ENCODE measurements around the gene CAPN14. TPM values are rescaled to one million over a fixed set of nuclear protein-coding genes. Genes with fewer than 3 reads are reported as not detected.

CAPN14 gene
- total RNA-seq, 6 donors from 2014 or later, result 0.11 to 1.0 (median 0.27) TPM

DNA sequence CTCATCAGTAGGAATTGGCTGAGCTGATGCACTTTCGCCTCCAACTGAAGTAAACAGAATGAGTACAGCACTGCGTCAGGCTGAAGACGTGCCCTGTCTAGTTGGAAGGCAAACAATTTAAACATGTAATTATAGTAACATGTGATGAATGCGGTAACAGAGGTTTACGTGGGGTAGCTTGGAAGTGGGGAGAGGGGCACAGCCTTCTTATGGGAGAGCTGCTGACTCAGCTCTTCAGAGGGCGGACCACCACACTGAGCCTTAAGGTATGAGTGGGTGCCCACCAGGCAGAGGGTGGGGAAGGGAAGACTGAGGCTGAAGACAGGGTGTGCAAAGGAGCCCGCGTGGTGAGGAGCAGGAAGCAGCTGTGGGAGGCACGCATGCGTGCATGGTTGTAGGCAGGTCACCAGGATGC, 10.4 kb upstream of the CAPN14 start:
- no peak for TF ChIP-seq POLR2AphosphoS5 (IDR thresholded peaks at IDR 0.05)
- no peak for TF ChIP-seq POLR2A (IDR thresholded peaks at IDR 0.05)
- no peak for TF ChIP-seq EP300 (IDR thresholded peaks at IDR 0.05)
- TF ChIP-seq, protein P1, sequence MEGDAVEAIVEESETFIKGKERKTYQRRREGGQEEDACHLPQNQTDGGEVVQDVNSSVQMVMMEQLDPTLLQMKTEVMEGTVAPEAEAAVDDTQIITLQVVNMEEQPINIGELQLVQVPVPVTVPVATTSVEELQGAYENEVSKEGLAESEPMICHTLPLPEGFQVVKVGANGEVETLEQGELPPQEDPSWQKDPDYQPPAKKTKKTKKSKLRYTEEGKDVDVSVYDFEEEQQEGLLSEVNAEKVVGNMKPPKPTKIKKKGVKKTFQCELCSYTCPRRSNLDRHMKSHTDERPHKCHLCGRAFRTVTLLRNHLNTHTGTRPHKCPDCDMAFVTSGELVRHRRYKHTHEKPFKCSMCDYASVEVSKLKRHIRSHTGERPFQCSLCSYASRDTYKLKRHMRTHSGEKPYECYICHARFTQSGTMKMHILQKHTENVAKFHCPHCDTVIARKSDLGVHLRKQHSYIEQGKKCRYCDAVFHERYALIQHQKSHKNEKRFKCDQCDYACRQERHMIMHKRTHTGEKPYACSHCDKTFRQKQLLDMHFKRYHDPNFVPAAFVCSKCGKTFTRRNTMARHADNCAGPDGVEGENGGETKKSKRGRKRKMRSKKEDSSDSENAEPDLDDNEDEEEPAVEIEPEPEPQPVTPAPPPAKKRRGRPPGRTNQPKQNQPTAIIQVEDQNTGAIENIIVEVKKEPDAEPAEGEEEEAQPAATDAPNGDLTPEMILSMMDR (IDR thresholded peaks at IDR 0.05), result no peak
- no peak for DNase-seq
- 72 to 81% methylated on average over 9 to 10 of the region's 10 CpGs for WGBS, 2 donors

DNA sequence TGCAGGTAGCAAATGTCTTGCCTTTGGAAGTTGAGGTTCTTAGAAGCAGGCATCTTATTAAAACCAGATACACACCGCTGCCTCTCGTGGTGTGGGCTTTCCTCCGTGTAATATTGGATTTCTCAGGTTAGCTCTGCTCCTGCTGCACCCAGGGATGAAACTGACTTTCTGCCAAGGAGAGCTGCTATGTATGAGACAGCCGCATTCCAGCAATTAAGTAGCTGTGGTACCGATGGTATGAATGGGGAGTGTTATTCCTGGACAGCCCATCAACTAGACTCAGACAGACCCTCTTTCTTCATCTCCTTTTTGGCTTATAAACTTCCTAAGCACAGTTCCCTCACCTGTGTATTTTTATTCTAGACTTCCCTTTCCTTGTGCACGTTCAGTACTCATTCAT, 9.8 kb upstream of the CAPN14 start:
- WGBS, 2 donors, result 62 to 68% methylated on average over 6 of the region's 6 CpGs
- Histone ChIP-seq H3K9me3 (no peaks in the 10 kb centered on the region), H3K27me3 (no peaks in the 10 kb centered on the region), H3K4me3 (no peak overlapping the region), H3K4me1 (no peaks in the 10 kb centered on the region), H3K36me3 (no peaks in the 10 kb centered on the region), H3K27ac (no peak overlapping the region)
- ATAC-seq (ENCODE audit: low FRiP score in 2 of 2), result no peak
- DNase-seq, result no peak
- TF ChIP-seq POLR2AphosphoS5 (IDR thresholded peaks at IDR 0.05), result no peak
- TF ChIP-seq, protein P1 (IDR thresholded peaks at IDR 0.05), result no peak
- no peak for TF ChIP-seq EP300 (IDR thresholded peaks at IDR 0.05)
- no peak for TF ChIP-seq POLR2A (IDR thresholded peaks at IDR 0.05)

More for the DNA sequence above, 10.4 kb upstream of the CAPN14 start:
- Histone ChIP-seq H3K36me3 (no peaks in the 10 kb centered on the region), H3K4me3 (no peak overlapping the region), H3K4me1 (no peaks in the 10 kb centered on the region), H3K9me3 (no peaks in the 10 kb centered on the region), H3K27me3 (no peaks in the 10 kb centered on the region), H3K27ac (no peak overlapping the region)
- peak in 1 of 2 donors; percentile 26 for ATAC-seq (ENCODE audit: low FRiP score in 2 of 2)

DNA sequence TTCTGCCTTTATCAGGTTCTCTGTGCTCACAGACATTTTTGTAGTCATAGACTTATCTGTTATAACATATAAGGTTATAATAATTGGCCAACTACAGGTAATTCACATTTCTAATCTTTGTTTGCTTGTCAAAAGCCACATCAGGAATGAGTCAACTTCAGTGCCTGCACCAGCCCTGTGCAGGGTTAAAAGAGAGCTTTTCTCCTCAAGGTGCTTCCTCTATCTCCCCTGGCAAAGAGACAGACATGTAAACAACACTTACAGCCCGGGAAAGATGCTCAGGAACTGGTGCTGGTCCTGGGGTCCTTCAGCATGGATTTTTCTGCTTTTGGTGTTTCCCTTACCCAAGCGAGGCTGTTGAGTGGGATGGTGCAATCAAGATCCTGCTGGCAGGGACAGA, 9.0 kb upstream of the CAPN14 start:
- Histone ChIP-seq H3K27ac (no peak overlapping the region), H3K9me3 (no peaks in the 10 kb centered on the region), H3K36me3 (no peaks in the 10 kb centered on the region), H3K4me1 (no peaks in the 10 kb centered on the region), H3K4me3 (no peak overlapping the region), H3K27me3 (no peaks in the 10 kb centered on the region)
- WGBS, 2 donors, result 10 to 19% methylated on average over 2 of the region's 2 CpGs
- TF ChIP-seq EP300 (IDR thresholded peaks at IDR 0.05) (no peak), POLR2A (IDR thresholded peaks at IDR 0.05) (no peak), POLR2AphosphoS5 (IDR thresholded peaks at IDR 0.05) (no peak)
- TF ChIP-seq, protein P1 (IDR thresholded peaks at IDR 0.05), result no peak
- ATAC-seq (ENCODE audit: low FRiP score in 2 of 2) (no peak), DNase-seq (no peak)

DNA sequence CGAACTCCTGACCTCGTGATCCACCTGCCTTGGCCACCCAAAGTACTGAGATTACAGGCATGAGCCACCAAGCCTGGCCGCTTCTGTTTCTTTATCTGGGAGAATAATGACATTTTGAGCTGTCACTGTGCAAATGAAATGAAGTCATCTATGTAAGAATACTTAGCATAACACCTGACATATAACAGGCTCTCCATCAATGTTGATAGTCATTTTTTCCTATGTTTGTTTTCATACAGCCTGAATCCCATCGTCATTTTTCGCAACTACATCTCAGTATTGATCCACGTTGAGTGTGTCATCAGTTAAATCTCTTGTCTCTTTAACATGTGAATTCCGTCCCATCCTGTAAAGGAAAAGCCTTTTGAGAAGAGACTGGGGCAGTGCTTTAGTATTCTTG, 6.4 kb upstream of the CAPN14 start:
- Histone ChIP-seq H3K27me3 (no peaks in the 10 kb centered on the region), H3K27ac (no peak overlapping the region)

DNA sequence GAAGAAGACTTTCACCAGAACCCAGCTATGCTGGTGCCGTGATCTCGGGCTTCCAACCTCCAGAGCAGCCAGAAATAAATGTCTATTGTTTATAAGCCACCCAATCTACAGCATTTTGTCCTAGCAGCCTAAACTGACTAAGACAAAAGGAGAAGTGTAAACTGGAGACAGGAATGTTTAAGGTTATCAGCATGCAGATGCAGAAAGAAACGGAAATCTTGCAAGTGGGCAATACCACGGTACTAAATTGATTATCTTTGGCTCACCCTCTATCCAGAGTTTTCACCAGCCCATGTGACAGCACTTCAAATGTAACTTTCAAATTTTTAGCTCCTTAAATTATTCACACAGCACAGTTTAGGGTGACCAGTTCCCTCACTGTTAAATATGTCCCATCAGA, 5.7 kb upstream of the CAPN14 start:
- Histone ChIP-seq H3K4me1 (peaks cover 0 to 13% (median 3%) of the 10 kb centered on the region in 4 donors), H3K27me3 (no peaks in the 10 kb centered on the region), H3K36me3 (no peaks in the 10 kb centered on the region), H3K9me3 (no peaks in the 10 kb centered on the region), H3K27ac (no peak overlapping the region), H3K4me3 (no peak overlapping the region)
- WGBS, 2 donors, result 62 to 75% methylated on average over 4 of the region's 4 CpGs
- DNase-seq, result no peak
- TF ChIP-seq EP300 (IDR thresholded peaks at IDR 0.05) (no peak), POLR2AphosphoS5 (IDR thresholded peaks at IDR 0.05) (no peak)
- no peak for ATAC-seq (ENCODE audit: low FRiP score in 2 of 2)

More for the DNA sequence above, 6.4 kb upstream of the CAPN14 start:
- WGBS, 2 donors, result 83 to 89% methylated on average over 7 of the region's 7 CpGs
- ATAC-seq (ENCODE audit: low FRiP score in 2 of 2) (no peak), DNase-seq (no peak)
- TF ChIP-seq, protein P1 (IDR thresholded peaks at IDR 0.05), result no peak
- no peak for TF ChIP-seq POLR2AphosphoS5 (IDR thresholded peaks at IDR 0.05)
- no peak for TF ChIP-seq EP300 (IDR thresholded peaks at IDR 0.05)
- Histone ChIP-seq H3K36me3 (no peaks in the 10 kb centered on the region), H3K4me3 (no peak overlapping the region), H3K9me3 (no peaks in the 10 kb centered on the region), H3K4me1 (peaks cover 0 to 13% (median 3%) of the 10 kb centered on the region in 4 donors)

Data from upper lobe of left lung (tissue), 6 donors.